HEK293T (cell line): ENCODE measurements around the gene RAB6D.
"Not testable (repeated sequence)": the region's sequence is repeated elsewhere in the genome, so short reads cannot be mapped to it uniquely, and the experiment has no call there.

Experiments used
- CTCF ChIA-PET: fragments of 350-600 bp; formaldehyde crosslinking; extraction: SDS; loops from one replicate; lab custom pipeline; 2021; ENCODE audit warnings: antibody characterized with exemption, inconsistent platforms; lab: Yijun Ruan, JAX
- POLR2A ChIA-PET: fragments of 350-600 bp; formaldehyde crosslinking; extraction: SDS; loops from one replicate; lab custom pipeline; 2020; ENCODE audit warnings: antibody characterized with exemption, inconsistent platforms; lab: Yijun Ruan, JAX
- DNase-seq: peaks from one replicate; pipeline ENCODE4 v3.0.0; 2012; ENCODE audit warnings: mixed read lengths; ENCODE audit errors: extremely low spot score
- ARNT ChIP-seq: fragments of 450-650 bp; IDR thresholded peaks from 2 replicates; pipeline ENCODE4 v1.6.1; 2017; ENCODE audit warnings: mild to moderate bottlenecking
- CTBP1 ChIP-seq: fragments of 450-650 bp; IDR thresholded peaks from 2 replicates; pipeline ENCODE4 v1.6.1; 2016; ENCODE audit warnings: borderline replicate concordance
- ELF4 ChIP-seq: fragments of 450-650 bp; IDR thresholded peaks from 2 replicates; pipeline ENCODE4 v1.6.1; 2017; ENCODE audit warnings: antibody characterized with exemption
- FOXA1 ChIP-seq: fragments of 450-650 bp; IDR thresholded peaks from 2 replicates; pipeline ENCODE4 v1.6.1; 2016; ENCODE audit warnings: mild to moderate bottlenecking
- FOXK2 ChIP-seq: fragments of 450-650 bp; IDR thresholded peaks from 2 replicates; pipeline ENCODE4 v1.6.1; 2016; ENCODE audit warnings: mild to moderate bottlenecking
- FOXM1 ChIP-seq: fragments of 450-650 bp; IDR thresholded peaks from 2 replicates; pipeline ENCODE4 v1.6.1; 2017; ENCODE audit warnings: mild to moderate bottlenecking, borderline replicate concordance
- HDGF ChIP-seq: fragments of 450-650 bp; IDR thresholded peaks from 2 replicates; pipeline ENCODE4 v1.6.1; 2017; ENCODE audit warnings: antibody characterized with exemption, borderline replicate concordance
- L3MBTL2 ChIP-seq: fragments of 450-650 bp; conservative IDR thresholded peaks from 2 replicates; pipeline ENCODE4 v1.6.1; 2016; ENCODE audit warnings: mild to moderate bottlenecking
- LEF1 ChIP-seq: fragments of 450-650 bp; IDR thresholded peaks from 2 replicates; pipeline ENCODE4 v1.6.1; 2017; ENCODE audit warnings: mild to moderate bottlenecking, borderline replicate concordance
- NFRKB ChIP-seq: fragments of 450-650 bp; IDR thresholded peaks from 2 replicates; pipeline ENCODE4 v1.6.1; 2016; ENCODE audit warnings: mild to moderate bottlenecking, moderate library complexity
- PKNOX1 ChIP-seq: fragments of 450-650 bp; IDR thresholded peaks from 2 replicates; pipeline ENCODE4 v1.6.1; 2016
- SP1 ChIP-seq: fragments of 450-650 bp; IDR thresholded peaks from 2 replicates; pipeline ENCODE4 v1.6.1; 2017
- SUZ12 ChIP-seq: fragments of 450-650 bp; IDR thresholded peaks from 2 replicates; pipeline ENCODE4 v1.6.1; 2016; ENCODE audit warnings: mild to moderate bottlenecking
- TARDBP ChIP-seq: fragments of 450-650 bp; IDR thresholded peaks from 2 replicates; pipeline ENCODE4 v1.6.1; 2016
- ZNF384 ChIP-seq: fragments of 450-650 bp; IDR thresholded peaks from 2 replicates; pipeline ENCODE4 v1.6.1; 2016

RAB6D gene

GRCh38 chr2:131402320-131403039, 38.5 kb upstream of the RAB6D start:
- no peak for DNase-seq
- ChIA-PET POLR2A (no interaction called here), CTCF (no interaction called here)
- no peak for TF ChIP-seq ELF4

GRCh38 chr2:131400849-131401248, 36.9 kb upstream of the RAB6D start:
- POLR2A ChIA-PET: no interaction called here
- DNase-seq: no peak
- TF ChIP-seq CTBP1: no peak
- TF ChIP-seq FOXA1: no peak
- TF ChIP-seq FOXK2: no peak
- TF ChIP-seq HDGF: no peak
- no peak for TF ChIP-seq LEF1
- TF ChIP-seq FOXM1: no peak
- TF ChIP-seq TARDBP: no peak
- TF ChIP-seq L3MBTL2: no peak
- CTCF ChIA-PET: no interaction called here

- POLR2A ChIA-PET, CTCF ChIA-PET: not testable (repeated sequence)
Measured at GRCh38 chr2:131400441-131400840, 36.5 kb upstream of the RAB6D start.

GRCh38 chr2:131396209-131396608, 32.2 kb upstream of the RAB6D start:
- POLR2A ChIA-PET, CTCF ChIA-PET, DNase-seq: not testable (repeated sequence)

More at GRCh38 chr2:131400441-131400840, 36.5 kb upstream of the RAB6D start:
- not testable (repeated sequence) for DNase-seq

GRCh38 chr2:131395024-131395645, 31.2 kb upstream of the RAB6D start:
- POLR2A ChIA-PET, DNase-seq, CTCF ChIA-PET: not testable (repeated sequence)

GRCh38 chr2:131394147-131394931, 30.4 kb upstream of the RAB6D start:
- TF ChIP-seq FOXA1: no peak
- no peak for TF ChIP-seq SP1
- no peak for TF ChIP-seq LEF1
- no peak for TF ChIP-seq FOXK2
- no peak for TF ChIP-seq TARDBP
- no peak for TF ChIP-seq L3MBTL2
- TF ChIP-seq ELF4: no peak
- TF ChIP-seq SUZ12: no peak
- no peak for TF ChIP-seq ZNF384
- TF ChIP-seq NFRKB: no peak
- no peak for TF ChIP-seq CTBP1
- TF ChIP-seq PKNOX1: no peak
- TF ChIP-seq HDGF: no peak
- TF ChIP-seq FOXM1: no peak
- TF ChIP-seq ARNT: no peak
- POLR2A ChIA-PET: interaction anchor here (0.6 kb wide), 1 partner anchor 100 kb away, joined by 3 read pairs; no protein-coding TSS in a partner anchor
- DNase-seq: no peak
- CTCF ChIA-PET: no interaction called here

GRCh38 chr2:131391953-131392352, 28.0 kb upstream of the RAB6D start:
- POLR2A ChIA-PET, CTCF ChIA-PET, DNase-seq: not testable (repeated sequence)

GRCh38 chr2:131391471-131391870, 27.5 kb upstream of the RAB6D start:
- DNase-seq, POLR2A ChIA-PET, CTCF ChIA-PET: not testable (repeated sequence)

- DNase-seq, CTCF ChIA-PET, POLR2A ChIA-PET: not testable (repeated sequence)
Measured at GRCh38 chr2:131390495-131391130, 26.6 kb upstream of the RAB6D start.
